ENCODE results near the gene PPP2R3C. TPM values are rescaled to one million over a fixed set of nuclear protein-coding genes. Genes with fewer than 3 reads are reported as not detected.

PPP2R3C gene
- total RNA-seq, 2 experiments from 2014 or later: 39.4 to 39.7 TPM

Other genes starting within 250 kb of the PPP2R3C start
- gene BAZ1A, start 246.6 kb downstream of the PPP2R3C start, total RNA-seq: 10 to 100 TPM; 61.6 to 61.8 TPM
- 10 to 100 TPM; 72.4 to 74.1 TPM for gene SRP54, start 139.0 kb downstream of the PPP2R3C start, total RNA-seq
- gene FAM177A1, start 75.7 kb downstream of the PPP2R3C start, total RNA-seq: 10 to 100 TPM; 37.1 to 40.1 TPM
- gene PRORP, start 562 bp upstream of the PPP2R3C start, total RNA-seq: 10 to 100 TPM; 38.7 to 39.1 TPM
- gene PSMA6, start 170.4 kb upstream of the PPP2R3C start, total RNA-seq: 100 to 1,000 TPM; 382 to 390 TPM

Data from activated CD8-positive, alpha-beta memory T cell treated with anti-CD3 and anti-CD28 coated beads for 36 hours (primary cell).